Testis (tissue), 2 donors: Measurements from ENCODE around the gene FSHB.

Experiments
- POLR2A ChIP-seq: fragments of 450-650 bp; IDR thresholded peaks from one replicate; pipeline ENCODE4 v1.6.1; 2017; ENCODE audit warnings: antibody characterized with exemption, mild to moderate bottlenecking, moderate library complexity
- TF ChIP-seq, protein P1 (sequence below), 3 experiments: fragments of 450-650 bp in 2 of 3; fragments of 200-600 bp in 1 of 3; sonication (generic) in 1 of 3; IDR thresholded peaks; one replicate each; pipeline ENCODE4 v1.5.1; 2016 to 2019; ENCODE audit warnings: antibody characterized with exemption in 3 of 3, mild to moderate bottlenecking in 2 of 3, moderate library complexity in 1 of 3

DNA sequence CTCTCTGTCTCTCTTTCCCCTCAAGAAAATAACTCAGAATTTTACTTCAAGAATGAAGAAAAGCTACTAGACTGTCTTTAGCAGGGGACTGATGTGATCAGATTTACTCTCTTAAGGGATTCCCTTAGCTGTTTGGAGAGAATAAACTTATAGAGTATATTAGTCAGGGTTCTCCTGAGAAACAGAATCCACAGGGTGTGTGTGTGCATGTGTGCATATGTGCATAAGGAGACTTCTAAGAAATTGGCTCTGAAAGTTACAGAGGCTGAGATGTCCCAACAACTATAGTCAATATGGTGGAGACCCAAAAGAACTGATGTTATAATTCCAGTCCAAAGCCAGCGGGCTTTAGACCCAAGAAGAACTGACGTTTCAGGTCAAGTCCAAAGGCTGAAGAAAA, 49.0 kb downstream of the FSHB start:
- TF ChIP-seq POLR2A: no peak
- TF ChIP-seq, protein P1, sequence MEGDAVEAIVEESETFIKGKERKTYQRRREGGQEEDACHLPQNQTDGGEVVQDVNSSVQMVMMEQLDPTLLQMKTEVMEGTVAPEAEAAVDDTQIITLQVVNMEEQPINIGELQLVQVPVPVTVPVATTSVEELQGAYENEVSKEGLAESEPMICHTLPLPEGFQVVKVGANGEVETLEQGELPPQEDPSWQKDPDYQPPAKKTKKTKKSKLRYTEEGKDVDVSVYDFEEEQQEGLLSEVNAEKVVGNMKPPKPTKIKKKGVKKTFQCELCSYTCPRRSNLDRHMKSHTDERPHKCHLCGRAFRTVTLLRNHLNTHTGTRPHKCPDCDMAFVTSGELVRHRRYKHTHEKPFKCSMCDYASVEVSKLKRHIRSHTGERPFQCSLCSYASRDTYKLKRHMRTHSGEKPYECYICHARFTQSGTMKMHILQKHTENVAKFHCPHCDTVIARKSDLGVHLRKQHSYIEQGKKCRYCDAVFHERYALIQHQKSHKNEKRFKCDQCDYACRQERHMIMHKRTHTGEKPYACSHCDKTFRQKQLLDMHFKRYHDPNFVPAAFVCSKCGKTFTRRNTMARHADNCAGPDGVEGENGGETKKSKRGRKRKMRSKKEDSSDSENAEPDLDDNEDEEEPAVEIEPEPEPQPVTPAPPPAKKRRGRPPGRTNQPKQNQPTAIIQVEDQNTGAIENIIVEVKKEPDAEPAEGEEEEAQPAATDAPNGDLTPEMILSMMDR (IDR thresholded peaks at IDR 0.05): no peak
